ENCODE measurements around the gene CIITA.

The CIITA gene

DNA sequence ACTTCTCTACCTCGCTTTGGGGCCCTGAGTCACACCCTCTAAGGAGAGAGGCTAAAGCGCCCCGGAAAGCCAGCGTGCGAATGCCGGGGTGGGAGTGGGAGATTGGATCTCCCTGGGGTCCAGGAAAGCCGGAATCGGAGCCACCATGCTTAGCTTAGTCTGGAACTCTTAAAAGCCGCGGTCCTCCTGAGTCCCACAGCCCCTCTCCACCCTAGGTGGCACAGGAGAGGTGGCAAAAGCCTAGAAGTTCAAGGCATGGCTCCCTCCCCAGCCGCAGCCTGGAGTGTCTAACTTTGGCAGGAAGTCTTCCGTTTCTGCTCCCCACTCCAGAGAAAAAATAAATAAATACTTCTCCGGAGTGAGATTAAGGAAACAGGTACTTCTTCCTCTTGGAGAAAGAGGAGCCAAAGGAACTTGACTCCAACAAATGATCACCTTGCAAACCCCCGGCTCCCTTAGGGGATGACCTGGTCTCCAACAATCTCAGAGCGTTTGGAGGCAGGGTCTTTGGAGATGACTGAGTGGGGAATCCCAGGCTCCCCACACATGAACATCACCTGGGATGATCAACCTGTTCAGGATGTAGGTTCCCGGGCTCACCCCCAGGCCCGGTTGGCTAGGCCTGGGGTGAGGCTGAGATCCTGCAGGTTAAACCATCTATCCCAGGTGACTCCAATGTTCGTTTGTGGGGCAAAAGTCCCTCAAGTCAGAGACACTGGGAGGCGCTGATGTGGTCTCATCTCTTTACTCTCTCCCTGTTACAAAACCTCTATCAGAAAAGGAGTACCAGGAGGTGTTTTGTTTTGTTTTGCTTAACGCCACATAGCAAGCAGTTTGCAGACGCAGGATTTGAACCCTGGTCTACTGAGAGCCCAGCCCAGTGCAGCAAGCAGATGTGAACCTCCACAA lies 2.9 kb downstream of the CIITA start:
- no peak for DNase-seq

DNA sequence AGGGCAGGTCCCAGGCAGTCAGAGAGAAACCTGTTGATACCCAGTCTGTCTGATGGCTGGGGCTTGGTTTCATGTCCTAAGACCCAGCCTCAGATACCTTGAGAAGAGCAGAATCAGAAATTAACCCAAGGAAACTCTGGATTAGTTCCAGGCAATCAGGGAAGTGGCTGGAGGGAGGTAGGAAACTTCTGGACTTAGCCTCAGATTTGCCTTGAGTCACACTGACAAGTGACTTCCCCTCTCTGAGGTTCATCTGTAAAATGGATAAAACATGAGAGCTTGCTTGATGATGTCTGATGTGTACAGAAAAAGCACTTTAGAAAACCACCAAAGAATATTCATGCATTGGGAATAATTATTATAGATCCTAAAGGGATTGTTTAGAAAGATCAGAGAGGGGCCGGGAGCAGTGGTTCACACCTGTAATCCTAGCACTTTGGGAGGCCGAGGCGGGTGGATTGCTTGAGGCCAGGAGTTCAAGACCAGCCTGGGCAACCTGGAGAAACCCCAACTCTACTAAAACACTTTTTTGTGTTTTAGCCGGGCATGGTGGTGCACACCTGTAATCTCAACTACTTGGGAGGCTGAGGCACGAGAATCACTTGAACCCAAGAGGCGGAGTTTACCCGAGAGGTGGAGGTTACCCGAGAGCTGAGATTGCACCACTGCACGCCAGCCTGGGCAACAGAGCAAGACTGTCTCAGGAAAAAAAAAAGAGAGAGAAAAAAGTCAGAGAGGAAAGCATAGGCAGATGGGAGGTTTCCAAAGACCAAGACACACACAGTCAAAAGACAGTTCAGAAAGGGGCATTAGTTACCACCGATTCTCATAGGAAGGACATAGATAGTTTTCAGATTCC lies 3.8 kb downstream of the CIITA start:
- no peak for DNase-seq

DNA sequence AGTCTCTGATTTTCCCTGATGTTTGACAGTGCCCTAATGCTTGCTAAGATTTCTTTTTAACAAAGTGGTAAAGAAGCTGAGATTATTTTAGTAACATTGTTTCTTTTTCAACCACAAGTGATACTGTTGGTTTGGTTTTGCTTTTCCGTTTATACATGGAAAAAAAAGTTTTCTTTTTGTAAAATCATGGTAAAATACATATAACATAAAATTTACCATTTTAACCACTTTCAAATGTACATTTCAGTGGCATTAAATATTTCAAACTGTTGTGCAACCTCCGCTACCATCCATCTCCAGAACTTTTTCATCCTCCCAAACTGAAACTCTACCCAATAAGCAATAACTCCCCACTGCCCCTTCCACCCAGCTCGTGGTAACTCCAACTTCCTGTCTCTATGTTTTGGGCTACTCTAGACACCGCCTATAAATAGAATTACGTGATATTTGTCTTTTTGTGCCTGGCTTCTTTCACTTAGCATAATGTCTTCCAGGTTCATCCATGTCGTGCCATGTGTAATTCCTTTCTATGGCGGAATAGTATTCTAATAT lies 4.6 kb downstream of the CIITA start:
- no peak for DNase-seq

DNA sequence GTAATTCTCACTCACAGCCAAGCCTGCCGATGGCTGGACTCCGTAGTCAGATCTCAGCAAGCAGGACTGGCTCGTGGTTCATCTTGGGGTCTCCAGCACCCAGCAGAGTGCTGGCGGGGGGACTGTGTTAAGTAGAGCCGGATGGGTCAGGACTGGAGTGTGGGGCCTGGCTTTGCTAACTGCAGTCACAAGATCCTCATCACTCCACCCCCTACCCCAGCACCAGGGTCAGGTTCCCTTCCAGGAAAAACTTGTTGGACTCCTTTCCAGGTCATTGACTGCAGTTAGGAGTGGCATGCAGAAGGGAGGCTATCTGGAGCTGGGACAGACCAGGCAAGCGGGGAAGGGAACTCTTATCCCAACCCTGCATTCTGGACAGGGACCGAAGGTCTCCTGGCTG lies 6.0 kb downstream of the CIITA start:
- no peak for DNase-seq

DNA sequence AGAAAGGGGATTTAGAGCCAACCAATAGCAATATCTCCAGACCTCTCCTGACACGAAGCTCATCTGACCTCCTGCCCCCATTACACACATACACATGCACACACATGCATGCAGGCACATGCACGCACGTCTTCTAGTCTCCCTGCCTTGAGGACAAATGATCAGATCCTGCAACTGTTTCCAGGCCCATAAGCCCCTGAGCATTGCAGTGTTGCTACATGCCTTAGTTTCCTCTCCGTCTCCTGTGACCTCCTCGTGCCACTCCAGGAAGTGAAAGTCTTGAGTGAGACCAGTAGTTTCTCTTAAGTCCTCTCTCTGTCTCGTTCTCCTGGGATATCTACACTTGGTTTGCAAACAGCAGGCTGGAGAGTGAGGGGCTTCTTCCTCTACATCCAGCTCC lies 8.2 kb downstream of the CIITA start:
- no peak for DNase-seq

DNA sequence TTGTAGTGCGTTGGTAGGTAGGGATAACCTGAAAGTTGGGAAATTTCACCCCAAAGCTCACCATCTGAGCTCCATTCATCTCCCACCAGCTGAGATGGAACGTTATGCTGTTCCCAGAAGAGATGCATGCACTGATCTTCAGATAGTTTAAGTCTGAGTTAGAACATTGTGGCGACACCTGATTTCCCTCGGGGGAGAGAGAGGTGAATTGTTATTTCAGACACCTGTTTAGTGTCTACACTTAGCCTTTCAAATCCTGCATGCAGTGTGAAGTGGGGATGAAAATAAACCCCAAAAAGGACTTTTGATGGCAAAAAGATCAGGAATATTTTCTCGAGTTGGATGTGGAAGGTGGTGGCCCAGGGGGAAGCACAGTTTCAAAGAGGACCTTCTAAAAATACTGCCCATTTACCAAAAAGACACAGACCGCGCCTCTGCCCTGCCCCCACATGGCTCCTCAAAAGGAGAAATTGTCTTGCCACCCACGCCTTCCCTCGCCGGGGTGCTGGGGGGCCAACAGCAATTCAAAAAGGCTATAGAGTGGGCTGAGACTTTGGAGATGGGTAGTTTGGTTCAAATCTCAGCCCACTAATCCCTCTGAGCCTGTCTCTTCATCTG lies 11.4 kb downstream of the CIITA start:
- no peak for DNase-seq

GRCh38 chr16:10889855-10890254 lies 12.9 kb downstream of the CIITA start:
- no peak for DNase-seq

DNA sequence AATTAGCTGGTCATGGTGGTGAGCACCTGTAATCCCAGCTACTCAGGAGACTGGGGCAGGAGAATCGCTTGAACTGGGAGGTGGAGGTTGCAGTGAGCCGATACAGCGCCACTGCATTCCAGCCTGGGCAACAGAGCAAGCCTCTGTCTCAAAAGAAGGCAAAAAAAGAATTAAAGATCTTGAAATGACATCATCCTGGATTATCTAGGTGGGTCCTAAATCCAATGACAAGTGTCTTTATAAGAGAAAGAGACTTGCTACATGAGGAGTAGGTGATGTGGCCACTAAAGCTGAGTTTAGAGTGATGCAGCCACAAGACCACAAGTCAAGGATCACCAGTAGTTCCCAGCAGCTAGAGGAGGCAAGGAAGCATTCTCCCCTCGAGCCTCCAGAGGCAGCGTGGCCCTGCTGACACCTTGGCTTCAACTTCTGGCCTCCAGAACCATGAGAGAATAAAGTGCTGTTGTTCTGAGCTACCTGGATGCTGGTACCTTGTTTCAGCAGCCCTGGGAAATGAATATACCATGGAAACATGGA lies 15.8 kb downstream of the CIITA start:
- DNase-seq, result no peak

- DNase-seq, result no peak
These were observed 18.3 kb downstream of the CIITA start for GRCh38 chr16:10895053-10895946.

GRCh38 chr16:10896165-10896564 lies 19.2 kb downstream of the CIITA start:
- DNase-seq, result no peak

GRCh38 chr16:10896723-10897122 lies 19.7 kb downstream of the CIITA start:
- DNase-seq, result no peak

DNA sequence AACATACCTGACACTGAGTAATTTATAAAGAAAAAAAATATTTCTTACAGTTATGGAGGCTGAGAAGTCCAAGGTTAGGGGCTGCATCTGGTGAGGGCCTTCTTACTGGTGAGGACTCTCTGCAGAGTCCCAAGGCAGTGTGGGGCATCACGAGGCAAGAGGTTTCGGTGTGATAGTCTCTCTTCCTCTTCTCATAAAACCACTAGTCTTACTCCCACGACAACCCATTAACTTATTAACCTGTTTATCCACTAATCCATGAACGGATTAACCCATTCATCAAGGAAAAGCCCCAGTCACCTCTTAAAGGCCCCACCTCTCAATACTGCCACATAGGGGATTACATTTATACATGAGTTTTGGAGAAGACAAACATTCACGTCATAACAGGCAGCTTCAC lies 20.1 kb downstream of the CIITA start:
- no peak for DNase-seq

DNA sequence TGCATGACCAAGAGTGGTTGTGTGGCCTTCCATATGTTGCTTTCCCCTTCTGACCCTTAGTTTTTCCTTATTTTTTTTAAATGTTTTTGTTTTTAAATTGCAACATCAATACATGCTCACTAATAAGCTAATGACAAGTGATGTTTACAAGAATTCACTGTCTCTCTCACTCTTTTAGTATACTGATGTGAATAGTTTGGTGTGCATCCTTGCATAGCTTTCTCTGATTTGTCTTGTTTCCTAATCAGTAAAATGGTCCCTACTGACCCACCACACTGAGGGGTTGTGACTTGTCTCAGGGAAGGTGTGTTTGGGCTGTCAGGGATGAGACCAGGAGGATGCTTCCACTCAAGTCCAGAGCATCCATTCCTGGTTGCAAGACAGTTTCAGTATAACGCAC lies 26.0 kb downstream of the CIITA start:
- DNase-seq, result no peak

GRCh38 chr16:10906482-10906881 lies 29.5 kb downstream of the CIITA start:
- no peak for DNase-seq

DNA sequence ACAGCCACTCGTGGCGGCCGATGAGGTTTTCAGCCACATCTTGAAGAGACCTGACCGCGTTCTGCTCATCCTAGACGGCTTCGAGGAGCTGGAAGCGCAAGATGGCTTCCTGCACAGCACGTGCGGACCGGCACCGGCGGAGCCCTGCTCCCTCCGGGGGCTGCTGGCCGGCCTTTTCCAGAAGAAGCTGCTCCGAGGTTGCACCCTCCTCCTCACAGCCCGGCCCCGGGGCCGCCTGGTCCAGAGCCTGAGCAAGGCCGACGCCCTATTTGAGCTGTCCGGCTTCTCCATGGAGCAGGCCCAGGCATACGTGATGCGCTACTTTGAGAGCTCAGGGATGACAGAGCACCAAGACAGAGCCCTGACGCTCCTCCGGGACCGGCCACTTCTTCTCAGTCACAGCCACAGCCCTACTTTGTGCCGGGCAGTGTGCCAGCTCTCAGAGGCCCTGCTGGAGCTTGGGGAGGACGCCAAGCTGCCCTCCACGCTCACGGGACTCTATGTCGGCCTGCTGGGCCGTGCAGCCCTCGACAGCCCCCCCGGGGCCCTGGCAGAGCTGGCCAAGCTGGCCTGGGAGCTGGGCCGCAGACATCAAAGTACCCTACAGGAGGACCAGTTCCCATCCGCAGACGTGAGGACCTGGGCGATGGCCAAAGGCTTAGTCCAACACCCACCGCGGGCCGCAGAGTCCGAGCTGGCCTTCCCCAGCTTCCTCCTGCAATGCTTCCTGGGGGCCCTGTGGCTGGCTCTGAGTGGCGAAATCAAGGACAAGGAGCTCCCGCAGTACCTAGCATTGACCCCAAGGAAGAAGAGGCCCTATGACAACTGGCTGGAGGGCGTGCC lies 30.1 kb downstream of the CIITA start:
- no peak for DNase-seq

GRCh38 chr16:10907757-10908045 lies 30.7 kb downstream of the CIITA start:
- no peak for DNase-seq

DNA sequence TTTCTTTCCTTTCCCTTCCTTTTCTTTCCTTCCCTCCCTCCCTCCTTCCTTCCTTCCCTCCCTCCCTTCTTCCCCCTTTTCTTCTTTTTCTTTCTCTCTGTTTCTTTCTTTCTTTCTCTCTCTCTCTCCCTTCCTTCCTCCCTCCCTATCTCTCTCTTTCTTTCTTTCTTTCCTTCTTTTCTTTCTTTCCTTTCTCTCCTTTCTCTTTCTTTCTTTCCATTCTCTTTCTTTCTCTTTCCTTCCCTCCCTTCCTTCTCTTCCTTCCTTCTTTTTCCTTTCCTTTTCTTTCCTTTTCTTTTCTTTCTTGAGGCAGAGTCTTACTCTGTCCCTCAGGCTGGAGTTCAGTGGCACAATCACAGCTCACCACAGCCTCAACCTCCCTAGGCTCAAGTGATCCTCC lies 34.3 kb downstream of the CIITA start:
- DNase-seq, result no peak

GRCh38 chr16:10916534-10916933 lies 39.5 kb downstream of the CIITA start:
- DNase-seq, result no peak

- peak; percentile 23 to 60 for DNase-seq
These were observed 41.4 kb downstream of the CIITA start for GRCh38 chr16:10918294-10919002.

DNA sequence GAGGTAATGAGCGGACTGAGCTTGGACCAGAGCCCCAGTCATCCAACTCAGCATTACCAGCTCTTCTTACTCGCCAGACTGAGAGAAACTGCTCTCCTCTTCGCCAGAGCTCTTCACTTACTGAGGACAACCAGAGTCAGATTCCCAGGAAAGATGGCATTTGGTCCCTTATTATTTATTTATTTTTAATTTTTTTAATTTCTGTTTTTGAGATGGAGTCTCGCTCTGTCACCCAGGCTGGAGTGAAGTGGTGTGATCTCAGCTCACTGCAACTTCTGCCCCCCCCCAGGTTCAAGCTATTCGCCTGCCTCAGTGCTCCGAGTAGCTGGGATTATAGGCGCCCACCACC lies 42.0 kb downstream of the CIITA start:
- no peak for DNase-seq
